HEK293 (cell line): ENCODE data around the gene MYBBP1A.

Source experiments
- CTCF ChIA-PET: fragments of 350-600 bp; formaldehyde crosslinking; extraction: SDS; loops from one replicate; lab custom pipeline; 2021; ENCODE audit warnings: antibody characterized with exemption; lab: Yijun Ruan, JAX
- POLR2A ChIA-PET: fragments of 300-600 bp; formaldehyde crosslinking; extraction: SDS; loops from one replicate; lab custom pipeline; 2020; ENCODE audit warnings: antibody characterized with exemption, inconsistent platforms; lab: Yijun Ruan, JAX
- H3K27ac ChIP-seq: fragments of 200-500 bp; sonication (Bioruptor generic); 2 replicates; pipeline ENCODE4 v1.5.1; 2014; ENCODE audit warnings: low read depth, low read length, control low read depth, inconsistent platforms; ENCODE audit errors: extremely low read depth
- H3K36me3 ChIP-seq, 2 experiments: fragments of 200-500 bp in 1 of 2; sonication (Bioruptor generic) in 1 of 2; 1 replicate in 1 of 2; 2 replicates in 1 of 2; pipeline ENCODE4 v1.5.1; 2014 to 2017; ENCODE audit warnings: inconsistent platforms in 2 of 2, low read length in 2 of 2; ENCODE audit not compliant: control insufficient read depth in 2 of 2, insufficient read depth in 1 of 2
- H3K4me1 ChIP-seq: fragments of 200-500 bp; sonication (Bioruptor generic); 2 replicates; pipeline ENCODE4 v1.5.1; 2014; ENCODE audit warnings: mild to moderate bottlenecking, low read length, inconsistent platforms; ENCODE audit not compliant: control insufficient read depth, insufficient read depth
- H3K4me3 ChIP-seq: 2 replicates; pipeline ENCODE4 v1.5.1; 2011; ENCODE audit warnings: low read depth, mild to moderate bottlenecking, control low read depth, low read length, moderate library complexity
- H3K9me3 ChIP-seq: fragments of 200-500 bp; sonication (Bioruptor generic); 2 replicates; pipeline ENCODE4 v1.5.1; 2014; ENCODE audit warnings: low read depth, low read length, inconsistent platforms; ENCODE audit not compliant: control insufficient read depth, insufficient read depth
- BCL11B ChIP-seq: fragments of 450-650 bp; formaldehyde crosslinking; IDR thresholded peaks from 2 replicates; pipeline ENCODE4 v1.5.1; 2016; ENCODE audit warnings: low read depth, missing biosample characterization, missing genetic modification characterization
- MYNN ChIP-seq: fragments of 450-650 bp; formaldehyde crosslinking; IDR thresholded peaks from 2 replicates; pipeline ENCODE4 v1.5.1; 2016; ENCODE audit warnings: missing biosample characterization, missing genetic modification characterization, borderline replicate concordance
- PRDM10 ChIP-seq: fragments of 450-650 bp; formaldehyde crosslinking; IDR thresholded peaks from 2 replicates; pipeline ENCODE4 v1.5.1; 2016; ENCODE audit warnings: missing biosample characterization, missing genetic modification characterization
- REPIN1 ChIP-seq: fragments of 450-650 bp; formaldehyde crosslinking; IDR thresholded peaks from 2 replicates; pipeline ENCODE4 v1.5.1; 2017; ENCODE audit warnings: missing biosample characterization, missing genetic modification characterization, low read depth
- SP7 ChIP-seq: fragments of 450-650 bp; formaldehyde crosslinking; IDR thresholded peaks from 2 replicates; pipeline ENCODE4 v1.5.1; 2016; ENCODE audit warnings: missing biosample characterization, missing genetic modification characterization
- ZBTB44 ChIP-seq: fragments of 450-650 bp; IDR thresholded peaks from 2 replicates; pipeline ENCODE4 v1.5.1; 2018; ENCODE audit warnings: missing biosample characterization, mild to moderate bottlenecking, missing genetic modification characterization
- ZNF169 ChIP-seq: fragments of 450-650 bp; formaldehyde crosslinking; IDR thresholded peaks from 2 replicates; pipeline ENCODE4 v1.5.1; 2016; ENCODE audit warnings: missing biosample characterization, missing genetic modification characterization
- ZNF239 ChIP-seq: fragments of 450-650 bp; formaldehyde crosslinking; IDR thresholded peaks from 2 replicates; pipeline ENCODE4 v1.5.1; 2016; ENCODE audit warnings: missing biosample characterization, missing genetic modification characterization
- ZNF501 ChIP-seq: fragments of 450-650 bp; formaldehyde crosslinking; IDR thresholded peaks from 2 replicates; pipeline ENCODE4 v1.5.1; 2016; ENCODE audit warnings: missing biosample characterization, missing genetic modification characterization
- ZNF521 ChIP-seq: fragments of 450-650 bp; formaldehyde crosslinking; IDR thresholded peaks from 2 replicates; pipeline ENCODE4 v1.5.1; 2017; ENCODE audit warnings: missing biosample characterization, mild to moderate bottlenecking, missing genetic modification characterization
- ZNF529 ChIP-seq: fragments of 450-650 bp; formaldehyde crosslinking; IDR thresholded peaks from 2 replicates; pipeline ENCODE4 v1.5.1; 2017; ENCODE audit warnings: missing genetic modification characterization, missing biosample characterization; ENCODE audit not compliant: insufficient replicate concordance
- ZNF623 ChIP-seq: fragments of 450-650 bp; formaldehyde crosslinking; IDR thresholded peaks from 2 replicates; pipeline ENCODE4 v1.5.1; 2016; ENCODE audit warnings: missing biosample characterization, missing genetic modification characterization
- ZNF670 ChIP-seq: fragments of 450-650 bp; formaldehyde crosslinking; IDR thresholded peaks from 2 replicates; pipeline ENCODE4 v1.5.1; 2016; ENCODE audit warnings: missing biosample characterization, missing genetic modification characterization, low read depth
- ZNF677 ChIP-seq: fragments of 450-650 bp; IDR thresholded peaks from 2 replicates; pipeline ENCODE4 v1.5.0; 2018; ENCODE audit warnings: missing biosample characterization, mild to moderate bottlenecking, missing genetic modification characterization, moderate library complexity
- ZSCAN30 ChIP-seq: fragments of 450-650 bp; IDR thresholded peaks from 2 replicates; pipeline ENCODE4 v1.5.1; 2018; ENCODE audit warnings: missing biosample characterization, mild to moderate bottlenecking, missing genetic modification characterization, moderate library complexity
- ZSCAN4 ChIP-seq: fragments of 450-650 bp; formaldehyde crosslinking; IDR thresholded peaks from 2 replicates; pipeline ENCODE4 v1.5.1; 2017; ENCODE audit warnings: missing biosample characterization, missing genetic modification characterization

Gene MYBBP1A

GRCh38 chr17:4548061-4548461 lies 7.1 kb downstream of the MYBBP1A start (continued):
- TF ChIP-seq PRDM10 (tag by site-specific recombination) (no peak), ZNF623 (no peak), ZNF521 (tag by site-specific recombination) (no peak), ZNF501 (tag by site-specific recombination) (no peak), ZNF239 (tag by site-specific recombination) (no peak), ZSCAN4 (tag by site-specific recombination) (no peak), ZBTB44 (tag by site-specific recombination) (no peak), MYNN (no peak), SP7 (no peak)

GRCh38 chr17:4547118-4547906 lies 7.9 kb downstream of the MYBBP1A start:
- Histone ChIP-seq H3K4me3 (no peak overlapping the region), H3K4me1 (no peaks in the 10 kb centered on the region), H3K27ac (no peak overlapping the region), H3K9me3 (no peaks in the 10 kb centered on the region), H3K36me3 (peaks cover 32 to 95% of the 10 kb centered on the region in 2 experiments)
- no peak for TF ChIP-seq ZNF169 (tag by site-specific recombination)
- no peak for TF ChIP-seq ZBTB44 (tag by site-specific recombination)
- TF ChIP-seq ZNF677 (tag by site-specific recombination), result peak; percentile 64
- ChIA-PET CTCF (interaction anchor here (1.3 kb wide), 1 partner anchor 19 kb away, joined by 3 read pairs; no protein-coding TSS in a partner anchor), POLR2A (interaction anchor here (0.7 to 0.8 kb wide), 2 partner anchors 38 to 911 kb away, joined by 4 to 9 read pairs; partner anchors contain the start of gene SHPK)

- CTCF ChIA-PET, result interaction anchor here (0.7 to 0.8 kb wide), 2 partner anchors 21 to 55 kb away, joined by 3 to 4 read pairs; no protein-coding TSS in a partner anchor
- POLR2A ChIA-PET, result interaction anchor here (1.1 to 4.0 kb wide), 2 partner anchors 8 to 10 kb away, joined by 4 to 16 read pairs; partner anchors contain the start of gene MYBBP1A
- no peak overlapping the region for H3K27ac ChIP-seq
Measured at GRCh38 chr17:4545217-4545951, 9.8 kb downstream of the MYBBP1A start.

More at GRCh38 chr17:4545217-4545951, 9.8 kb downstream of the MYBBP1A start:
- Histone ChIP-seq H3K4me1 (no peaks in the 10 kb centered on the region), H3K4me3 (no peak overlapping the region), H3K36me3 (peaks cover 15 to 95% of the 10 kb centered on the region in 2 experiments; a peak in 2 of 3 replicates), H3K9me3 (no peaks in the 10 kb centered on the region)
- no peak for TF ChIP-seq ZNF529 (tag by site-specific recombination)
- TF ChIP-seq ZSCAN30 (tag by site-specific recombination), result no peak
- no peak for TF ChIP-seq REPIN1
- no peak for TF ChIP-seq BCL11B (tag by site-specific recombination)
- no peak for TF ChIP-seq ZNF501 (tag by site-specific recombination)
- no peak for TF ChIP-seq ZNF670 (tag by site-specific recombination)
